WTC11 (cell line): Measurements from ENCODE around the gene NOXA1. TPM values are rescaled to one million over a fixed set of nuclear protein-coding genes. Genes with fewer than 3 reads are reported as not detected.

Experiments
- ATAC-seq: fragments of 200-7000 bp; cut with Tn5 transposase; 2 replicates; pipeline ENCODE4 v1.10.0; 2021; ENCODE audit warnings: mild to moderate bottlenecking, moderate library complexity
- CTCF ChIA-PET: fragments of 300-600 bp; sonication (Branson Sonifier 250); formaldehyde crosslinking; loops from one replicate; lab custom pipeline; 2021; ENCODE audit warnings: antibody characterized with exemption; lab: Charles Lee
- POLR2A ChIA-PET: fragments of 350-600 bp; sonication (Branson Sonifier 250); formaldehyde crosslinking; loops from one replicate; lab custom pipeline; 2021; ENCODE audit warnings: antibody characterized with exemption; lab: Charles Lee
- DNase-seq: peaks from one replicate; pipeline ENCODE4 v3.0.0; 2021; ENCODE audit warnings: low spot score
- H3K27ac Mint-ChIP-seq: 2 replicates; pipeline ENCODE4 v1.8.0; 2021; ENCODE audit warnings: mixed read lengths
- H3K27me3 Mint-ChIP-seq: 2 replicates; pipeline ENCODE4 v1.8.0; 2021; ENCODE audit warnings: low read depth, mild to moderate bottlenecking, moderate library complexity, mixed read lengths
- H3K36me3 Mint-ChIP-seq: 2 replicates; pipeline ENCODE4 v1.8.0; 2021; ENCODE audit warnings: mixed read lengths
- H3K4me1 Mint-ChIP-seq: 2 replicates; pipeline ENCODE4 v1.8.0; 2022; ENCODE audit warnings: mixed read lengths
- H3K4me3 Mint-ChIP-seq: 2 replicates; pipeline ENCODE4 v1.8.0; 2021; ENCODE audit warnings: mild to moderate bottlenecking, moderate library complexity, mixed read lengths
- H3K9me3 Mint-ChIP-seq: 2 replicates; pipeline ENCODE4 v1.8.0; 2021; ENCODE audit warnings: mixed read lengths
- CDX4 ChIP-seq: fragments of 250-450 bp; sonication (Bioruptor Pico); IDR thresholded peaks from 2 replicates; pipeline ENCODE4 v1.9.0; 2021; ENCODE audit warnings: moderate library complexity, mild to moderate bottlenecking, inconsistent platforms, borderline replicate concordance
- CREB1 ChIP-seq: sonication (generic); formaldehyde crosslinking; IDR thresholded peaks from 2 replicates; pipeline ENCODE4 v1.8.0; 2023; ENCODE audit warnings: mild to moderate bottlenecking, missing genetic modification reagents
- CTCF ChIP-seq: fragments of 200-600 bp; IDR thresholded peaks from 2 replicates; pipeline ENCODE4 v1.8.0; 2022; ENCODE audit warnings: antibody characterized with exemption
- E2F1 ChIP-seq: sonication (generic); formaldehyde crosslinking; IDR thresholded peaks from 2 replicates; pipeline ENCODE4 v1.8.0; 2022; ENCODE audit warnings: mild to moderate bottlenecking, missing genetic modification reagents
- ELF4 ChIP-seq: sonication (generic); formaldehyde crosslinking; IDR thresholded peaks from 2 replicates; pipeline ENCODE4 v1.8.1; 2022; ENCODE audit warnings: low read depth, mild to moderate bottlenecking, moderate library complexity, missing genetic modification reagents
- HMGA2 ChIP-seq: fragments of 250-450 bp; sonication (Bioruptor Pico); IDR thresholded peaks from 2 replicates; pipeline ENCODE4 v1.4.0; 2021; ENCODE audit warnings: mild to moderate bottlenecking, moderate library complexity
- NFE2L1 ChIP-seq: sonication (generic); formaldehyde crosslinking; IDR thresholded peaks from 2 replicates; pipeline ENCODE4 v1.8.1; 2023; ENCODE audit warnings: missing genetic modification reagents
- NR3C1 ChIP-seq: sonication (generic); formaldehyde crosslinking; conservative IDR thresholded peaks from 2 replicates; pipeline ENCODE4 v1.8.1; 2023; ENCODE audit warnings: low read depth, mild to moderate bottlenecking, missing genetic modification reagents
- PRRX2 ChIP-seq: fragments of 250-450 bp; sonication (Bioruptor Pico); IDR thresholded peaks from 2 replicates; pipeline ENCODE4 v1.8.0; 2021; ENCODE audit warnings: mild to moderate bottlenecking
- RELA ChIP-seq: sonication (generic); formaldehyde crosslinking; IDR thresholded peaks from 2 replicates; pipeline ENCODE4 v1.8.1; 2022; ENCODE audit warnings: missing genetic modification reagents, mild to moderate bottlenecking, borderline replicate concordance
- SP1 ChIP-seq: sonication (generic); formaldehyde crosslinking; conservative IDR thresholded peaks from 2 replicates; pipeline ENCODE4 v1.8.1; 2022; ENCODE audit warnings: missing genetic modification reagents
- TP53 ChIP-seq: sonication (generic); formaldehyde crosslinking; IDR thresholded peaks from 2 replicates; pipeline ENCODE4 v1.8.1; 2023; ENCODE audit warnings: mild to moderate bottlenecking, missing genetic modification reagents
- ZNF281 ChIP-seq: sonication (generic); formaldehyde crosslinking; IDR thresholded peaks from 2 replicates; pipeline ENCODE4 v1.8.0; 2023; ENCODE audit warnings: mild to moderate bottlenecking, missing genetic modification reagents
- ZNF671 ChIP-seq: fragments of 250-450 bp; sonication (Bioruptor Pico); IDR thresholded peaks from 2 replicates; pipeline ENCODE4 v1.8.0; 2021; ENCODE audit warnings: mild to moderate bottlenecking
- total RNA-seq: library from RNA; stranded (reverse); gene quantifications from 3 replicates; pipeline ENCODE4 v1.2.3, GENCODE V29; 2021
- TF ChIP-seq, protein P1 (sequence below): fragments of 250-450 bp; sonication (Bioruptor Pico); conservative IDR thresholded peaks from 2 replicates; pipeline ENCODE4 v1.9.0; 2021; ENCODE audit warnings: mild to moderate bottlenecking
- TF ChIP-seq, protein P2 (sequence below): sonication (generic); formaldehyde crosslinking; IDR thresholded peaks from 2 replicates; pipeline ENCODE4 v1.8.0; 2023; ENCODE audit warnings: missing genetic modification reagents, mild to moderate bottlenecking, borderline replicate concordance
- TF ChIP-seq, protein P3 (sequence below): sonication (generic); formaldehyde crosslinking; IDR thresholded peaks from 2 replicates; pipeline ENCODE4 v1.8.1; 2023; ENCODE audit warnings: mild to moderate bottlenecking, moderate library complexity, missing genetic modification reagents

NOXA1 gene
- total RNA-seq, 1 experiment from 2014 or later: 2.9 TPM

DNA sequence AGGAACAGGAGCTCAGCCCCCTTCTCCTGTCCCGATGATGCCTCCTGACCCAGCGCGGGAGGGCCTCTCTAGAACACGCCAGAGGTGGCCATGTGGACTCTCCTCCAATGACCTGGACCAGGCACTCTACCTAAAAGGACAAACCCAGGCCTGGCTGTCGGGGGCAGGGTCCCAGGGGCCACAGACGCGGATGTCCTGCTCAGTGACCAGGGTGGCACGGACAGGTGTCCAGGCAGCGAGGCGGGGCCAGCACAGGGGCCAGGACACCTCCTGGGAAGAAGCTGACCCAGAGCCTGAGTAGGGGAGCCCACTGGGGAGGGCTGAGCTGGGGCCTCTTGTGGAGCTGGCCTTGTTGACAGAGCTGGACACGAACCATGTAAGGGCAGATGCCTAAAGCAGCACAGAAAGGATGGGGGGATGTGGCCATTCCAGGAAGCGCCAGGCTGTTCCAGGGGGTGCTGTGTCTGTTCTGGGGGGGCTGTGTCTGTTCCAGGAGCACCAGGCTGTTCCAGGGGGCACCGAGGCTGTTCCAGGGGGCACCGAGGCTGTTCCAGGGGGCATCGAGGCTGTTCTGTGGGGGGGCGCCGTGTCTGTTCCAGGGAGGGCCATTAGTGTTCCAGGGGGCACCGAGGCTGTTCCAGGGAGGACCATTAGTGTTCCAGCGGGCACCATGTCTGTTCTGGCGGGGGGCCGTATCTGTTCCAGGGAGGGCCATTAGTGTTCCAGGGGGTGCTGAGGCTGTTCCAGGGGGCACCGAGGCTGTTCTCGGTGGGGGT, 30.8 kb upstream of the NOXA1 start:
- TF ChIP-seq RELA: no peak
- no peak for TF ChIP-seq ZNF281 (CRISPR knock-in tag)
- TF ChIP-seq TP53: no peak
- no peak for TF ChIP-seq ZNF671 (CRISPR knock-in tag)
- Mint-ChIP-seq H3K9me3 (no peaks in the 10 kb centered on the region), H3K27ac (no peak overlapping the region), H3K4me1 (no peaks in the 10 kb centered on the region), H3K27me3 (no peaks in the 10 kb centered on the region), H3K4me3 (no peak overlapping the region), H3K36me3 (peaks cover 3% of the 10 kb centered on the region; the same call in 1 of the 2 replicates)
- ATAC-seq (no peak), DNase-seq (no peak)
- POLR2A ChIA-PET: no interaction called here
- CTCF ChIA-PET: interaction anchor here (0.9 to 1.2 kb wide), 3 partner anchors 90 to 156 kb away, joined by 3 to 4 read pairs (median 4); partner anchors contain the start of gene NRARP

GRCh38 chr9:137393176-137394150, 29.7 kb upstream of the NOXA1 start:
- Mint-ChIP-seq H3K4me3 (no peak overlapping the region), H3K27me3 (no peaks in the 10 kb centered on the region), H3K4me1 (no peaks in the 10 kb centered on the region), H3K36me3 (peaks cover 3% of the 10 kb centered on the region; the same call in 1 of the 2 replicates), H3K27ac (no peak overlapping the region), H3K9me3 (no peaks in the 10 kb centered on the region)
- ATAC-seq (no peak), DNase-seq (no peak)
- ChIA-PET POLR2A (no interaction called here), CTCF (no interaction called here)
- no peak for TF ChIP-seq ELF4 (CRISPR knock-in tag)
- no peak for TF ChIP-seq SP1 (CRISPR knock-in tag)
- no peak for TF ChIP-seq HMGA2 (CRISPR knock-in tag)
- no peak for TF ChIP-seq E2F1 (CRISPR knock-in tag)
- no peak for TF ChIP-seq NFE2L1 (CRISPR knock-in tag)
- TF ChIP-seq CDX4 (CRISPR knock-in tag): no peak
- TF ChIP-seq, protein P1, sequence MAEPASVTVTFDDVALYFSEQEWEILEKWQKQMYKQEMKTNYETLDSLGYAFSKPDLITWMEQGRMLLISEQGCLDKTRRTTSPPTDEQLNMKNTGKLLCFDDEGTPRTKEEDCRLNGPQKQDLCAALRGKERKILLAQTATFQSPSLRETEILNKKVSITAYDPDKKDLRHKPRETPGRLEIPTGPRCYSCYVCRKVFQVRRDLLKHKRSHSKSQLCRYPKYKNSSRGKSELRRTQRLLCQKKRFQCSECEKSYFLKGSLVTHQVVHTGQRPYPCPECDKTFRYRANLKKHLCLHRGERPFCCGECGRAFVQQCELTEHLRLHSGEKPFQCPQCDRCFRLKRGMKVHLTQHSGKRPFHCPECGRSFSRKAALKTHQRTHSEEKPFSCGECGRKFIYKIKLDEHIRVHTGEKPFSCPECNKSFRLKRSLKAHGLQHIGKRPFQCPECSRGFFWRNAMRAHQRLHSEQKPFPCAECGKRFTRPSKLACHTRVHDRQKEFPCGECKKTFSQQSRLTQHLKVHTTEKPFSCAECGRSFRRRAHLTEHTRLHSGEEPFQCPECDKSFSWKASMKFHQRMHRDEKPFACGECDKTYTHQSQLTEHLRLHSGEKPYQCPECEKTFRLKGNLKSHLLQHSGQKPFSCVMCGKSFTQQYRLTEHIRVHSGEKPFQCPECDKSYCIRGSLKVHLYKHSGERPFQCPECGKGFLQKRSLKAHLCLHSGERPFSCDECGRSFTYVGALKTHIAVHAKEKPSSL (CRISPR knock-in tag): no peak
- no peak for TF ChIP-seq CREB1 (CRISPR knock-in tag)
- no peak for TF ChIP-seq NR3C1 (CRISPR knock-in tag)
- TF ChIP-seq, protein P2, sequence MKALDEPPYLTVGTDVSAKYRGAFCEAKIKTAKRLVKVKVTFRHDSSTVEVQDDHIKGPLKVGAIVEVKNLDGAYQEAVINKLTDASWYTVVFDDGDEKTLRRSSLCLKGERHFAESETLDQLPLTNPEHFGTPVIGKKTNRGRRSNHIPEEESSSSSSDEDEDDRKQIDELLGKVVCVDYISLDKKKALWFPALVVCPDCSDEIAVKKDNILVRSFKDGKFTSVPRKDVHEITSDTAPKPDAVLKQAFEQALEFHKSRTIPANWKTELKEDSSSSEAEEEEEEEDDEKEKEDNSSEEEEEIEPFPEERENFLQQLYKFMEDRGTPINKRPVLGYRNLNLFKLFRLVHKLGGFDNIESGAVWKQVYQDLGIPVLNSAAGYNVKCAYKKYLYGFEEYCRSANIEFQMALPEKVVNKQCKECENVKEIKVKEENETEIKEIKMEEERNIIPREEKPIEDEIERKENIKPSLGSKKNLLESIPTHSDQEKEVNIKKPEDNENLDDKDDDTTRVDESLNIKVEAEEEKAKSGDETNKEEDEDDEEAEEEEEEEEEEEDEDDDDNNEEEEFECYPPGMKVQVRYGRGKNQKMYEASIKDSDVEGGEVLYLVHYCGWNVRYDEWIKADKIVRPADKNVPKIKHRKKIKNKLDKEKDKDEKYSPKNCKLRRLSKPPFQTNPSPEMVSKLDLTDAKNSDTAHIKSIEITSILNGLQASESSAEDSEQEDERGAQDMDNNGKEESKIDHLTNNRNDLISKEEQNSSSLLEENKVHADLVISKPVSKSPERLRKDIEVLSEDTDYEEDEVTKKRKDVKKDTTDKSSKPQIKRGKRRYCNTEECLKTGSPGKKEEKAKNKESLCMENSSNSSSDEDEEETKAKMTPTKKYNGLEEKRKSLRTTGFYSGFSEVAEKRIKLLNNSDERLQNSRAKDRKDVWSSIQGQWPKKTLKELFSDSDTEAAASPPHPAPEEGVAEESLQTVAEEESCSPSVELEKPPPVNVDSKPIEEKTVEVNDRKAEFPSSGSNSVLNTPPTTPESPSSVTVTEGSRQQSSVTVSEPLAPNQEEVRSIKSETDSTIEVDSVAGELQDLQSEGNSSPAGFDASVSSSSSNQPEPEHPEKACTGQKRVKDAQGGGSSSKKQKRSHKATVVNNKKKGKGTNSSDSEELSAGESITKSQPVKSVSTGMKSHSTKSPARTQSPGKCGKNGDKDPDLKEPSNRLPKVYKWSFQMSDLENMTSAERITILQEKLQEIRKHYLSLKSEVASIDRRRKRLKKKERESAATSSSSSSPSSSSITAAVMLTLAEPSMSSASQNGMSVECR (CRISPR knock-in tag): no peak
- TF ChIP-seq PRRX2: no peak
- TF ChIP-seq CTCF: no peak
- TF ChIP-seq, protein P3, sequence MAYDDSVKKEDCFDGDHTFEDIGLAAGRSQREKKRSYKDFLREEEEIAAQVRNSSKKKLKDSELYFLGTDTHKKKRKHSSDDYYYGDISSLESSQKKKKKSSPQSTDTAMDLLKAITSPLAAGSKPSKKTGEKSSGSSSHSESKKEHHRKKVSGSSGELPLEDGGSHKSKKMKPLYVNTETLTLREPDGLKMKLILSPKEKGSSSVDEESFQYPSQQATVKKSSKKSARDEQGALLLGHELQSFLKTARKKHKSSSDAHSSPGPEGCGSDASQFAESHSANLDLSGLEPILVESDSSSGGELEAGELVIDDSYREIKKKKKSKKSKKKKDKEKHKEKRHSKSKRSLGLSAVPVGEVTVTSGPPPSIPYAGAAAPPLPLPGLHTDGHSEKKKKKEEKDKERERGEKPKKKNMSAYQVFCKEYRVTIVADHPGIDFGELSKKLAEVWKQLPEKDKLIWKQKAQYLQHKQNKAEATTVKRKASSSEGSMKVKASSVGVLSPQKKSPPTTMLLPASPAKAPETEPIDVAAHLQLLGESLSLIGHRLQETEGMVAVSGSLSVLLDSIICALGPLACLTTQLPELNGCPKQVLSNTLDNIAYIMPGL: no peak
